ENCODE data around the gene AFDN.

The AFDN gene

GRCh38 chr6:167839755-167840154, 13.0 kb downstream of the AFDN start:
- DNase-seq (ENCODE audit: low spot score) = no peak

- no peak for DNase-seq (ENCODE audit: low spot score)
Observed at GRCh38 chr6:167840160-167840525, 13.4 kb downstream of the AFDN start.

GRCh38 chr6:167840526-167841179, 13.9 kb downstream of the AFDN start:
- DNase-seq (ENCODE audit: low spot score) = no peak

- no peak for DNase-seq (ENCODE audit: low spot score)
Observed at GRCh38 chr6:167841981-167842380, 15.3 kb downstream of the AFDN start.

GRCh38 chr6:167842457-167842856, 15.7 kb downstream of the AFDN start:
- no peak for DNase-seq (ENCODE audit: low spot score)

- no peak for DNase-seq (ENCODE audit: low spot score)
Observed at GRCh38 chr6:167843023-167843422, 16.3 kb downstream of the AFDN start.

- DNase-seq (ENCODE audit: low spot score) = no peak
Observed at GRCh38 chr6:167845856-167846255, 19.1 kb downstream of the AFDN start.

GRCh38 chr6:167846997-167847606, 20.4 kb downstream of the AFDN start:
- DNase-seq (ENCODE audit: low spot score) = no peak

GRCh38 chr6:167847936-167848335, 21.2 kb downstream of the AFDN start:
- DNase-seq (ENCODE audit: low spot score) = no peak

- no peak for DNase-seq (ENCODE audit: low spot score)
Observed at GRCh38 chr6:167848783-167849182, 22.1 kb downstream of the AFDN start.

GRCh38 chr6:167849846-167850459, 23.2 kb downstream of the AFDN start:
- no peak for DNase-seq (ENCODE audit: low spot score)

- DNase-seq (ENCODE audit: low spot score) = no peak
Observed at GRCh38 chr6:167850782-167851181, 24.1 kb downstream of the AFDN start.

GRCh38 chr6:167851370-167851952, 24.8 kb downstream of the AFDN start:
- no peak for DNase-seq (ENCODE audit: low spot score)

- DNase-seq (ENCODE audit: low spot score) = peak; percentile 69
Observed at GRCh38 chr6:167855825-167856425, 29.2 kb downstream of the AFDN start.

GRCh38 chr6:167856474-167856873, 29.8 kb downstream of the AFDN start:
- no peak for DNase-seq (ENCODE audit: low spot score)

- DNase-seq (ENCODE audit: low spot score) = no peak
Observed at GRCh38 chr6:167856999-167857660, 30.4 kb downstream of the AFDN start.

GRCh38 chr6:167858086-167858591, 31.4 kb downstream of the AFDN start:
- no peak for DNase-seq (ENCODE audit: low spot score)

GRCh38 chr6:167858842-167859664, 32.3 kb downstream of the AFDN start:
- no peak for DNase-seq (ENCODE audit: low spot score)

- DNase-seq (ENCODE audit: low spot score) = no peak
Observed at GRCh38 chr6:167860550-167861226, 34.0 kb downstream of the AFDN start.

- DNase-seq (ENCODE audit: low spot score) = no peak
Observed at GRCh38 chr6:167861424-167861823, 34.7 kb downstream of the AFDN start.

- DNase-seq (ENCODE audit: low spot score) = no peak
Observed at GRCh38 chr6:167863897-167864296, 37.2 kb downstream of the AFDN start.
